ENCODE measurements around the gene ADAMTS2. TPM values are rescaled to one million over a fixed set of nuclear protein-coding genes. Genes with fewer than 3 reads are reported as not detected.

Gene ADAMTS2
- total RNA-seq, 1 experiment from 2014 or later, result 3.9 TPM

DNA sequence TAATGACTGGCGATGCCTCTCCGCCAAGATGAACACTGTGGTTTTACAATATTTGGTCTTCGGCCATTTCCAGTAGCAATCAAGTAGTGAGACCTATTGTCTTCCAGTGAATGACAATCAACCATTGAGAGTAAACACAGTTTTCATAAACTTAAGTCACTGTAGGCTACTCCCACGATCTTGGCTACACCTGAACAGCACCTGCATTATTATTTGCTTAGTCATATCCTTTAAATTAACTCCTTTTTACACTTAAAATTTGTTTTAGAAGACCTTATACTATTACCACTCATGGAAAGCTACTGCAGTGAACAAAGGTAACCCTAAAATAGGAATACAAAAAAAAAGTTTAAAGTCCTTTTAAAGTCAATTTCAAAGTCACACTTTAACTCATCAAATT lies 226.9 kb downstream of the ADAMTS2 start:
- Histone ChIP-seq H2AFZ (ENCODE audit: low read depth, low read length, poor library complexity, severe bottlenecking) (no peak overlapping the region), H3K9me2 (ENCODE audit: insufficient read depth) (no peaks in the 10 kb centered on the region), H3K36me3 (ENCODE audit: control insufficient read depth in 1 of 2, insufficient read depth in 2 of 2, low read length in 2 of 2) (no peaks in the 10 kb centered on the region), H3K27me3 (ENCODE audit: insufficient read depth, low read length) (no peaks in the 10 kb centered on the region), H3K9me3 (ENCODE audit: control insufficient read depth in 1 of 2, insufficient read depth in 1 of 2, low read depth in 1 of 2, low read length in 2 of 2) (no peaks in the 10 kb centered on the region; a peak in 1 of 4 replicates), H3K4me2 (ENCODE audit: low read length) (peak overlapping the region; percentile 11; the same call in 1 of the 2 replicates), H4K20me1 (ENCODE audit: insufficient read depth) (no peaks in the 10 kb centered on the region), H3K4me3 (replicated peaks in 1 of 2; ENCODE audit: low read depth in 1 of 2, low read length in 2 of 2) (no peak overlapping the region), H3K9ac (ENCODE audit: low read length) (no peak overlapping the region), H3K4me1 (ENCODE audit: control insufficient read depth in 1 of 2, insufficient read depth in 2 of 2, low read length in 2 of 2) (peaks cover 0 to 6% of the 10 kb centered on the region in 2 experiments; a peak in 1 of 4 replicates), H3K79me2 (ENCODE audit: insufficient read depth, low read length) (no peaks in the 10 kb centered on the region), H3K27ac (ENCODE audit: low read depth, low read length) (no peak overlapping the region)
- BruUV-seq (replicated peaks), result no TSS peak
- ChIA-PET CTCF (no interaction called here), POLR2A (no interaction called here), RAD21 (ENCODE audit: low non-redundant PET in 1 of 2, low total read pairs in 2 of 2, uncharacterized antibody in 2 of 2, unreplicated experiment in 2 of 2) (no interaction called here)
- no peak for ATAC-seq
- intact Hi-C loops (cut with micrococcal nuclease), result no loop called here
- no peak for TF ChIP-seq ELF1 (IDR thresholded peaks at IDR 0.05; ENCODE audit: borderline replicate concordance, low read depth)
- TF ChIP-seq, protein P1, sequence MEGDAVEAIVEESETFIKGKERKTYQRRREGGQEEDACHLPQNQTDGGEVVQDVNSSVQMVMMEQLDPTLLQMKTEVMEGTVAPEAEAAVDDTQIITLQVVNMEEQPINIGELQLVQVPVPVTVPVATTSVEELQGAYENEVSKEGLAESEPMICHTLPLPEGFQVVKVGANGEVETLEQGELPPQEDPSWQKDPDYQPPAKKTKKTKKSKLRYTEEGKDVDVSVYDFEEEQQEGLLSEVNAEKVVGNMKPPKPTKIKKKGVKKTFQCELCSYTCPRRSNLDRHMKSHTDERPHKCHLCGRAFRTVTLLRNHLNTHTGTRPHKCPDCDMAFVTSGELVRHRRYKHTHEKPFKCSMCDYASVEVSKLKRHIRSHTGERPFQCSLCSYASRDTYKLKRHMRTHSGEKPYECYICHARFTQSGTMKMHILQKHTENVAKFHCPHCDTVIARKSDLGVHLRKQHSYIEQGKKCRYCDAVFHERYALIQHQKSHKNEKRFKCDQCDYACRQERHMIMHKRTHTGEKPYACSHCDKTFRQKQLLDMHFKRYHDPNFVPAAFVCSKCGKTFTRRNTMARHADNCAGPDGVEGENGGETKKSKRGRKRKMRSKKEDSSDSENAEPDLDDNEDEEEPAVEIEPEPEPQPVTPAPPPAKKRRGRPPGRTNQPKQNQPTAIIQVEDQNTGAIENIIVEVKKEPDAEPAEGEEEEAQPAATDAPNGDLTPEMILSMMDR (IDR thresholded peaks at IDR 0.05 in 2 of 3, conservative IDR thresholded peaks at IDR 0.05 in 1 of 3; ENCODE audit: borderline replicate concordance in 1 of 3, insufficient read depth in 1 of 3, low read depth in 2 of 3, low read length in 2 of 3), result no peak
- TF ChIP-seq CBX3 (IDR thresholded peaks at IDR 0.05; ENCODE audit: low read depth), result no peak
- no peak for TF ChIP-seq POLR2AphosphoS5 (IDR thresholded peaks at IDR 0.05; ENCODE audit: low read depth, low read length)
- TF ChIP-seq ZBTB33 (IDR thresholded peaks at IDR 0.05; ENCODE audit: extremely low read depth, insufficient replicate concordance, low read length), result no peak
- no peak for TF ChIP-seq RAD21 (IDR thresholded peaks at IDR 0.05; ENCODE audit: low read depth)
- TF ChIP-seq, protein P2, sequence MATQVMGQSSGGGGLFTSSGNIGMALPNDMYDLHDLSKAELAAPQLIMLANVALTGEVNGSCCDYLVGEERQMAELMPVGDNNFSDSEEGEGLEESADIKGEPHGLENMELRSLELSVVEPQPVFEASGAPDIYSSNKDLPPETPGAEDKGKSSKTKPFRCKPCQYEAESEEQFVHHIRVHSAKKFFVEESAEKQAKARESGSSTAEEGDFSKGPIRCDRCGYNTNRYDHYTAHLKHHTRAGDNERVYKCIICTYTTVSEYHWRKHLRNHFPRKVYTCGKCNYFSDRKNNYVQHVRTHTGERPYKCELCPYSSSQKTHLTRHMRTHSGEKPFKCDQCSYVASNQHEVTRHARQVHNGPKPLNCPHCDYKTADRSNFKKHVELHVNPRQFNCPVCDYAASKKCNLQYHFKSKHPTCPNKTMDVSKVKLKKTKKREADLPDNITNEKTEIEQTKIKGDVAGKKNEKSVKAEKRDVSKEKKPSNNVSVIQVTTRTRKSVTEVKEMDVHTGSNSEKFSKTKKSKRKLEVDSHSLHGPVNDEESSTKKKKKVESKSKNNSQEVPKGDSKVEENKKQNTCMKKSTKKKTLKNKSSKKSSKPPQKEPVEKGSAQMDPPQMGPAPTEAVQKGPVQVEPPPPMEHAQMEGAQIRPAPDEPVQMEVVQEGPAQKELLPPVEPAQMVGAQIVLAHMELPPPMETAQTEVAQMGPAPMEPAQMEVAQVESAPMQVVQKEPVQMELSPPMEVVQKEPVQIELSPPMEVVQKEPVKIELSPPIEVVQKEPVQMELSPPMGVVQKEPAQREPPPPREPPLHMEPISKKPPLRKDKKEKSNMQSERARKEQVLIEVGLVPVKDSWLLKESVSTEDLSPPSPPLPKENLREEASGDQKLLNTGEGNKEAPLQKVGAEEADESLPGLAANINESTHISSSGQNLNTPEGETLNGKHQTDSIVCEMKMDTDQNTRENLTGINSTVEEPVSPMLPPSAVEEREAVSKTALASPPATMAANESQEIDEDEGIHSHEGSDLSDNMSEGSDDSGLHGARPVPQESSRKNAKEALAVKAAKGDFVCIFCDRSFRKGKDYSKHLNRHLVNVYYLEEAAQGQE (IDR thresholded peaks at IDR 0.05; ENCODE audit: low read depth), result no peak
- no peak for TF ChIP-seq FOSL1 (IDR thresholded peaks at IDR 0.05; ENCODE audit: low read depth)
- no peak for TF ChIP-seq SRF (IDR thresholded peaks at IDR 0.05; ENCODE audit: low read depth)
- TF ChIP-seq SP1 (IDR thresholded peaks at IDR 0.05; ENCODE audit: low read depth), result no peak
- TF ChIP-seq EGR1 (IDR thresholded peaks at IDR 0.05; ENCODE audit: low read depth), result no peak
- TF ChIP-seq, protein P3, sequence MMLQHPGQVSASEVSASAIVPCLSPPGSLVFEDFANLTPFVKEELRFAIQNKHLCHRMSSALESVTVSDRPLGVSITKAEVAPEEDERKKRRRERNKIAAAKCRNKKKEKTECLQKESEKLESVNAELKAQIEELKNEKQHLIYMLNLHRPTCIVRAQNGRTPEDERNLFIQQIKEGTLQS (IDR thresholded peaks at IDR 0.05), result no peak
- no peak for TF ChIP-seq POLR2A (IDR thresholded peaks at IDR 0.05; ENCODE audit: borderline replicate concordance, extremely low read depth, insufficient read depth, insufficient read length)
- DNase-seq (ENCODE audit: low read depth, low spot score), result no peak

Measured in HCT116 (cell line).